Immature natural killer cell (primary cell): ENCODE measurements around the gene TUBGCP6. TPM values are rescaled to one million over a fixed set of nuclear protein-coding genes. Genes with fewer than 3 reads are reported as not detected.
A peak's percentile ranks its signal among the peaks of the same experiment; 100 is the strongest.

ENCODE experiments used
- DNase-seq, 3 donors: peaks; one replicate each; pipeline ENCODE4 v3.0.0; 2022; ENCODE audit warnings: mixed read lengths in 1 of 3
- H3K27ac Mint-ChIP-seq, 6 donors: one replicate each; pipeline ENCODE4 v1.8.0; 2020; ENCODE audit warnings: mixed read lengths in 6 of 6, mild to moderate bottlenecking in 5 of 6, inconsistent platforms in 4 of 6, moderate library complexity in 3 of 6
- H3K27me3 Mint-ChIP-seq, 3 donors: one replicate each; pipeline ENCODE4 v1.8.0; 2020 to 2021; ENCODE audit warnings: low read depth in 3 of 3, mild to moderate bottlenecking in 3 of 3, mixed read lengths in 3 of 3, moderate library complexity in 3 of 3, inconsistent platforms in 1 of 3
- H3K36me3 Mint-ChIP-seq, 3 donors: one replicate each; pipeline ENCODE4 v1.8.0; 2020; ENCODE audit warnings: mixed read lengths in 3 of 3, inconsistent platforms in 2 of 3, mild to moderate bottlenecking in 2 of 3
- H3K4me1 Mint-ChIP-seq, 2 donors: one replicate each; pipeline ENCODE4 v1.8.0; 2020; ENCODE audit warnings: inconsistent platforms in 2 of 2, mild to moderate bottlenecking in 2 of 2, mixed read lengths in 2 of 2, moderate library complexity in 1 of 2
- H3K4me3 Mint-ChIP-seq, 5 donors: one replicate each; pipeline ENCODE4 v1.8.0; 2020; ENCODE audit warnings: mild to moderate bottlenecking in 5 of 5, mixed read lengths in 5 of 5, inconsistent platforms in 3 of 5, moderate library complexity in 3 of 5
- H3K9me3 Mint-ChIP-seq, 6 donors: one replicate each; pipeline ENCODE4 v1.8.0; 2020; ENCODE audit warnings: mild to moderate bottlenecking in 6 of 6, mixed read lengths in 6 of 6, inconsistent platforms in 4 of 6, moderate library complexity in 3 of 6
- polyA plus RNA-seq, 3 donors: library from polyadenylated mRNA; unstranded; fragments of 300-500 nt; fragmentation: Illumina TruSeq; gene quantifications; one replicate each; pipeline ENCODE4 v1.2.3, GENCODE V29; 2021

TUBGCP6 gene
- polyA plus RNA-seq, 3 donors from 2014 or later = 5.2 to 18.0 (median 12.4) TPM

DNA sequence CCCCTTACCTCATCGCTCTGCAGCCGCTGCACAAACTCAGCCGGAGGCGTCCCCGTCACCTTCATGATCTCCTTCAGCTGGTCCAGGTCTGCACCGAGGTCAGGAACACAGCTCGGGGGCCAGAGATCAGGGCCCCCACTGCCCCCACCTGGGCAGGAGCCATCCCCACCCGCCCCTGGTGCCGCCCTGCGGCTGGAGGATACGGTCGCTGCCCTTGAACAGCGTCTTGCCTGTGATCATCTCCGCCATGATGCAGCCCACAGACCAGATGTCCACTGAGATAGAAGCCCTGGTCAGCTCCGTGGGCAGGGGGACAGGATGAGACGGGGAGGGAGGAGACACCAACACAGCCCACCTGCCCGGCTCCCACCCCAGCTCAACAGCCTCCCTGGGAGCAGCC lies 10.8 kb upstream of the TUBGCP6 start:
- Mint-ChIP-seq H3K36me3 (no peaks in the 10 kb centered on the region), H3K4me3 (no peak overlapping the region), H3K27ac (no peak overlapping the region), H3K27me3 (peaks cover 0 to 8% (median 2%) of the 10 kb centered on the region in 3 donors), H3K9me3 (no peaks in the 10 kb centered on the region), H3K4me1 (peaks cover 0 to 5% of the 10 kb centered on the region in 2 donors)
- no peak for DNase-seq

DNA sequence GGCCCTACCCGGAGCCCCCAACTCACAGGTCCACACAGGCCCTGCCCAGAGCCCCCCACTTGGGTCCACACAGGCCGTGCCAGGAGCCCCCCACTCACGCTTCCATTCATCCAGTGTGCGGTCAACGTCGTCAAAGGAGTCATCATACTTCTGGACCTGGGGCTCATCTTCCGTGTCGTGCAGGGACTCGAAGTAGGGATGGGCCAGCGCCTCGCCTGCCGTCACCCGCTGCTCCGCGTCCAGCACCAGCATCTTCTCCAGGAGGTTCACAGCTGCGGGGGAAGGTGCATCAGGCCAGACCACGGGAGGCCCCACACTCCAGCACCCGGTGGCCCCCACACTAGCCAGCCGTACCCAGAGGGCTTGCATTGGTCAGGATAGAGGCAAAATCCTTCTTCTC lies 10.3 kb upstream of the TUBGCP6 start:
- Mint-ChIP-seq H3K27ac (no peak overlapping the region), H3K36me3 (no peaks in the 10 kb centered on the region), H3K27me3 (peaks cover 0 to 9% (median 2%) of the 10 kb centered on the region in 3 donors), H3K4me3 (no peak overlapping the region), H3K4me1 (peaks cover 0 to 9% of the 10 kb centered on the region in 2 donors), H3K9me3 (no peaks in the 10 kb centered on the region)
- DNase-seq = no peak

DNA sequence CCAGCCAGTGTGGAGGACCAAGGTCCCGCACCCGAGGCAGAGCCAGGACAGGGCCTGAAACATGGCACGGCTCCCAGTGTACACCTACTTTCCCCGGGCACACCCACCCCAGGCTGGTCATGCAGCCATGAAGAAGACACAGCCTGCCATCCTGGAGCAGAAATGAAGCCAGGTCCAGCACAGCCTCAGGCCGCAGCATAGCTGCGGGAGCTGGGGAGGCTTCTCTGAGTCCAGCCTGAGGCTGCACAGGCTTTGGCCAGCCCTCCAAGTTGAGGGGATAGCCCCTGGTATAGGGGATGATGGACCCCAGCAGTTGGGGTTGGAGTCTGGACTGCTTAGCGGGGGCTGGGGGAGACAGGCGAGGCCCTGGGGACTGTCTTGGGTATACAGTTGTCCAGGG lies 9.1 kb upstream of the TUBGCP6 start:
- H3K36me3 Mint-ChIP-seq = no peaks in the 10 kb centered on the region

DNA sequence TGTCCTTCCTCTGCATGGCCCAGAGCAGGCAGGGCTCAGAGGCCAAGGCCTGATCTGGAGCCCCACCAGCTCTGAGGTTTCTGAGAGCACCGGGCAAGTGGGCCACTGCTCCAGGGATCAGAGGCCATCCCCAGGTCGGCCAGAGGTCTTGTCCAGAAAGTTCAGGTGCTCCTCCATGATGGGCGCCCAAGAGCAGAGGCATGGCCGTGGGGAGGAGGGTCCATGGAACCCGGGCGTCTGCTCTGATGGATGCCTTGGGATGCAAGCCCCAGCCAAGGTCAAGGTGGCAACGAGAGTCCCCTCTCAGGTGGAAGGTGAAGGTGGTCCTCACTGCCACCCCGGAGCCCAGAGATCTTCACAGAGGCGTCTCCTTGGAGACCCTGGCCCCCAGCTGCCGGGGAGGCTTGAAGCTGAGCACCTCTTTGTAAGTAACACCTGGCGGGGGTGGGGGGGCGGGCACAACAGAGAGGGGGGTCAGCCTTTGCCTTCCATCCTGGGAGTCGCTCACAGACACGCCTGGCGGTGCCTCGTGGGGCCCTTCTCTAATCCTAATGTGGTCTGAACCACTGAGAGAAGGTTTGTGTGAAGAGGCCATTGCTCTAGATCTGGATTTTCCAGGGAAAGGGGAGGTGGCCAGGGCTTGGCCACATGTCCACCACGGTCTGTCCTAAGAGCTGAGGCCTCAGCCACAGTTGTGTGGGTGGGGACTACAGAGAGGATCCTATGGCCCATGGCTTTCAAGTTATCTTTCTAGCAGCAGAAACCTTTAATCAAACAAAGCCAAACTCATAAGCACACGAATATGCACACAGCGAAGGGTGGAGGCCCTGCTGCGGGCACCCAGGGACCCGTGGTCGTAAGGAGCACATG lies 8.5 kb upstream of the TUBGCP6 start:
- Mint-ChIP-seq H3K27ac (peak overlapping the region in 1 of 6 donors; percentile 12), H3K36me3 (no peaks in the 10 kb centered on the region), H3K4me3 (no peak overlapping the region), H3K27me3 (peaks cover 0 to 9% (median 0%) of the 10 kb centered on the region in 3 donors), H3K4me1 (peaks cover 0 to 13% of the 10 kb centered on the region in 2 donors), H3K9me3 (no peaks in the 10 kb centered on the region)
- no peak for DNase-seq

More for the DNA sequence above, 9.1 kb upstream of the TUBGCP6 start:
- Mint-ChIP-seq H3K27ac (no peak overlapping the region), H3K4me1 (peaks cover 0 to 13% of the 10 kb centered on the region in 2 donors), H3K27me3 (peaks cover 0 to 9% (median under 1%) of the 10 kb centered on the region in 3 donors), H3K9me3 (no peaks in the 10 kb centered on the region), H3K4me3 (no peak overlapping the region)
- no peak for DNase-seq

DNA sequence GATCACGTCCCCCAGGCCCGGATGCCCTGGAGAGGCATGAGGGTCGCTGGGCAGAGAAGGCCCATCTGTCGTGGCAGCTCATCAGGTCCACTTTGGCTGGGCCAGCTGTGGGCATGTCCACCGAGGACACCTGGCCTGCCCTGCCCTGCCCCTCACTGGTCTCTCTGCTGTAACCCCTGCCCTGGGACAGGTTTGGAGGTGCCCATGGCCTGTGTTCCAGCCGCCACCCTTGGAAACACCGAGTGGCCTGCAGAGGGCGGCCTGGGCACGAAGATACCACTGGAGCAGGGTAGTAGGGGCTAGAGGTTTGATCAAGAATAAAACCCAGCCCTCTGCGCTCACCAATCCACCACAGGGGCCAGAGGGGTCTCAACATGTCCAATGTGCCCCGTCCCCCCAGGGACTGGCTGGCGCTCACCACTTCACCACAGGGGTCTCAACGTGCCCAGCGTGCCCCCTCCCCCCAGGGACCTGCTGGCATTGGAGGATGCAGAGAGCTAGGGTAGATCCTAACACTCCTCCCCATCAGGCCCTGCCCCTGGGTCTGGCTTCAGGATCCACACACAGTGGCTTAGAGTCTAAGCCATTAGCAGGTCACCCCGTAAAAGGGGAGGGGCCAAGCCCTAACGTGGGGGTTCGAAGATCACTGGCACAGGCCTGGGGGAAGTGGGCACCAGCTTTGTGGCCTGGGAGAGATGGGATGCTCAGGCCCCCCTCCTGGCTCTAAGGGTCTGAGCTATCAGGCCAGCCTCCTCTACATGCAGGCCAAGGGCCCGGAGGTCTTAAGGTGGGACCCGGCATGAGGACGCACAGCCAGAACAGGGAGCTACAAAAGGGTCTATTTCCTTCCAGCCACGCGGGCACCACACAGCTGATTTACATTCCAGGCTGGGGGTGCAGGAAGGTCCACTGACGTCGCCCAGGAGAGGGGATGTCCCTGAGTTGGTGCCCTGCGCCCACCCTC lies 7.5 kb upstream of the TUBGCP6 start:
- Mint-ChIP-seq H3K4me3 (peak overlapping the region; percentile 40 to 69 (median 60)), H3K4me1 (peaks cover 0 to 19% of the 10 kb centered on the region in 2 donors), H3K27me3 (peaks cover 1 to 9% (median 2%) of the 10 kb centered on the region in 3 donors), H3K27ac (peak overlapping the region in 4 of 6 donors; percentile 27 to 74 (median 49)), H3K9me3 (no peaks in the 10 kb centered on the region), H3K36me3 (no peaks in the 10 kb centered on the region)
- DNase-seq = peak; percentile 58 to 70 (median 65)

DNA sequence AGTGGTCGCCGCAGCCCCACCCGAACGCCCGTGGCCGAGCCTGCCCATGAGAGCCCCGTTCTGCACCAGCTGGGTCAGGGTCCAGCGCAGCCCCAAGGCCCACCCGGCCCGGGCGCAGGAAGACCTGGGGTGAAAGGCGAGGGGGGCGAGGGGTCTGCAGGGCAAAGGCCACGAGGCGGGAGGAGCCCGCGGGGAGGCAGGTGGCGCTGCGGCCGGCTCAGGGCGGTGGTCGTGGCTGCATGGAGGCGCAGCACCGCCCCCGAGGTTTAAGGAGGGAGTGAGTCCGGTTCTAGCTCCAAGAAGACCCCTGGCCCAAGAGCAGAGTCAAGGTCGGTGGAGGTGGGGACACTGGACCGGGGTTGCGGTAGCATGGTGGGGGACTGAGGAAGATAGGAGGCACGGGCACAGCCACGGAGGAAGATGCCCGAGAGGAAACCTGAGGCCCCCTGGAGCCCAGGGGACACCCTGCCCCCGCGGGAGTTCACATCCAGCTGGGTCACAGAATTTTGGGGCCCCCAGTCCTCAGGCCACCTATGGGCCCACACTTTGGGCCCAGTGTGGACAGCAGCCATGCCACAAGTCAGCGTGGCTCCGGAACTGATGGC lies 6.8 kb upstream of the TUBGCP6 start:
- Mint-ChIP-seq H3K36me3 (no peaks in the 10 kb centered on the region), H3K27me3 (peaks cover 2 to 9% (median 2%) of the 10 kb centered on the region in 3 donors), H3K4me3 (peak overlapping the region; percentile 40 to 69 (median 58)), H3K27ac (peak overlapping the region in 3 of 6 donors; percentile 27 to 74 (median 69)), H3K4me1 (peaks cover 0 to 23% of the 10 kb centered on the region in 2 donors), H3K9me3 (no peaks in the 10 kb centered on the region)
- DNase-seq = no peak

DNA sequence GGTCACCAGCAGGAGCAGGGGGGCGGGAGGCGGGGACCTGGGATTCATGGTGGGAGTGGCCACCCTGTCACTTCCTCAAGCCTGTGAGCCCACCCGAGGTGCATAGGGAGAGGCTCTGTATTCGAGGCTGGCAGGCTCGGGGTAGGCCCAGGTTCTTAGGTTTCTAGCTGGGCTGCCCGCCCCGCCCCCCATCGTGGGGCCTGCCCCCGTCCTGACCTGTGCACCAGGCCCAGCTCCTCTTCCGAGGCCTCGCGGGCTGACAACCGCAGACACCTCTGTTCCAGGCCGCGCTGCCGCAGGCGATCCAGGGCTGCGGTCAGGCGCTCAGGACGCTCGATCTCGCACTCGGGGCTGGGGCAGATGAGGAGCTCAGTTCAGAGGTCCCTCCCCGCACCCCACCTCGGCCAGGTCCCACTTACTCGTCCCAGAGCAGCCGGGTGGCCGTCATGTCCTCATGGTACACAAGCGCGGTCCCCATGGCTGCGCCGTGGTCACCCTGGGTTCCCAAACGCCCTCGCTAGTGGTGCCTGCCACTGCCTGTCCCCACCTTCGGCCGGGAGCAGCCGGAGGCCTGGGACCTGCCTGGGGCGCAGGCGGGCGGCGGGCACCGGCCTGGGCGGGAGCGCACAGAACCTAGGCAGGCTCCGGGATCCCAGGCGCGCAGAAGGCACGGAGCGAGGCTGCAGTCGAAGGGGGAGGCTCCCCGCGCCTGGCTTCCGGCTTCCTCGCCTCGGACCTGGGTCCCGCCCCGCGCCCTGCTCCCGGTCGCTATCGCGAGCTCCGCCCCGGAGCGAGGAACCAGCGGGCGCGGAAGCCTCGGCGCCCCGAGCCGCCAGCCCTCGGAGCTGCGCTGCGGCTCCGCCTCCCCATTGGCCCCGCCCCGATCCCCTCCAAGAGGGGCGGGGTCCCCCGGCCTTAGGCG lies 6.0 kb upstream of the TUBGCP6 start, which contains the start of gene HDAC10:
Gene HDAC10, minus strand, starts transcription at position 711 of the 922 bp plus-strand sequence. Its CDS starts 233 bp downstream, at position 478.
- H3K36me3 Mint-ChIP-seq = no peaks in the 10 kb centered on the region
- H3K4me1 Mint-ChIP-seq = peaks cover 0 to 28% of the 10 kb centered on the region in 2 donors
- H3K4me3 Mint-ChIP-seq = peak within 1 kb of the TSS; percentile 81 to 87 (median 83)
- peak within 1 kb of the TSS; percentile 44 to 84 (median 77) for H3K27ac Mint-ChIP-seq
- DNase-seq = peak; percentile 67 to 73 (median 72)
- peaks cover 2 to 9% (median 2%) of the 10 kb centered on the region in 3 donors for H3K27me3 Mint-ChIP-seq
- H3K9me3 Mint-ChIP-seq = no peaks in the 10 kb centered on the region

DNA sequence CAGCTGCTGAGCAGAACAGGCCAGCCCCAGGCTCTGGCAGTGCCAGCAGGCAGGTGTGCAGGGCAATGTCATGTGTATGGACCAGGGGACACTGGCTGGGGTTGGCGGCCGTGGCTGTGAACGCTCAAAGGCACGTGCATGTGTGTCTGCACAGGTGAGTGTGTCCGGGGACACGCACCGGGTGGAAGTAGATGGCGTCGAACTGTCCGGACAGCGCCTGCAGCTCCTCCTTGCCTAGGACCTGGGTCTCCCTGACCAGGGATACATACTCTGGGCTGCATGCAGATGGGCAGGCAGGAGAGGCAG lies 5.4 kb upstream of the TUBGCP6 start:
- Mint-ChIP-seq H3K27me3 (peaks cover 2 to 7% (median 2%) of the 10 kb centered on the region in 3 donors), H3K36me3 (no peaks in the 10 kb centered on the region), H3K4me3 (peak overlapping the region; percentile 81 to 87 (median 83)), H3K27ac (peak overlapping the region in 5 of 6 donors; percentile 44 to 84 (median 67)), H3K9me3 (no peaks in the 10 kb centered on the region), H3K4me1 (peaks cover under 1 to 28% of the 10 kb centered on the region in 2 donors)
- DNase-seq = no peak

DNA sequence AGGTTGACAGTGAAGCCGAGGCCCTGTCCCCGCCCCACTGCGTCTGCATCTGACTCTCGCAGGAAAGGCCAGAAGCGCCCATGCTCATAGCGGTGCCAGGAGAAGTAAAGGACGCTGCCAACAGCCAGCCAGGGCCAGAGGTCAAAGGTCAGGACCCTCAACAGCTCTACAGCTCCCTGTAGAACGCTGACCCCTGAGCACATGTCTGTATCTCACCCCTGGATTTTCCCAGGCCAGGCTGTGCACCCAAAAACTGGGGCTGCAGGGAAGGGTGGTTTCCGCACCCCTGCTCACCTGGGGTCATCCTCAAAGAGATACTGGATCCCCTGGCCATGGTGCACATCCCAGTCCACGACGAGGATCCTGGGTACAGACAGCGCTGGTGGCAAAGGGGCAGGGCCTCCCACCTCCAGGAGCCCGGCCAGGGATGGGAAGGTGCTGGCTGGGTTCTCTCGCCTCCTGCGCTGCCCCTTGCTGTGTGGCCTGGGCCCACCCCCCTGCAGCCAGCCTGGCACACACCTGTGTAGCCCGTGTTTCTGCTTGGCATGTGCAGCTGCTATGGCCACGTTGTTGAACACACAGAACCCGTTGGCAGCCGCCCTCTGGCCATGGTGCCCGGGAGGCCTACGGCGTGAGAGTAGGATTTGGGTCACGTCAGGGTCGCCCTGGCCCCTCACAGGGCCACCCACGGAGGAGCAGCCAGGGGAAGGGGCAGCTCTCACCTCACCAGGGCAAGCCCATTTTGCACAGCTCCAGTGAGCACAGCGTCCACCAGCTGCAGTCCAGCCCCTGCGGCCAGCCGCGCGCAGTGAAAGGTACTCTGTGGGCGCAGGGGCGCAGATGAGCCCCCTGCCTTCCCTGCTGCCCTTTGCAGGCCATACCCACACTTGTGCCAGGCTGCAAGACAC lies 4.8 kb upstream of the TUBGCP6 start:
- H3K27me3 Mint-ChIP-seq = peaks cover 5 to 11% (median 6%) of the 10 kb centered on the region in 3 donors
- no peaks in the 10 kb centered on the region for H3K9me3 Mint-ChIP-seq

DNA sequence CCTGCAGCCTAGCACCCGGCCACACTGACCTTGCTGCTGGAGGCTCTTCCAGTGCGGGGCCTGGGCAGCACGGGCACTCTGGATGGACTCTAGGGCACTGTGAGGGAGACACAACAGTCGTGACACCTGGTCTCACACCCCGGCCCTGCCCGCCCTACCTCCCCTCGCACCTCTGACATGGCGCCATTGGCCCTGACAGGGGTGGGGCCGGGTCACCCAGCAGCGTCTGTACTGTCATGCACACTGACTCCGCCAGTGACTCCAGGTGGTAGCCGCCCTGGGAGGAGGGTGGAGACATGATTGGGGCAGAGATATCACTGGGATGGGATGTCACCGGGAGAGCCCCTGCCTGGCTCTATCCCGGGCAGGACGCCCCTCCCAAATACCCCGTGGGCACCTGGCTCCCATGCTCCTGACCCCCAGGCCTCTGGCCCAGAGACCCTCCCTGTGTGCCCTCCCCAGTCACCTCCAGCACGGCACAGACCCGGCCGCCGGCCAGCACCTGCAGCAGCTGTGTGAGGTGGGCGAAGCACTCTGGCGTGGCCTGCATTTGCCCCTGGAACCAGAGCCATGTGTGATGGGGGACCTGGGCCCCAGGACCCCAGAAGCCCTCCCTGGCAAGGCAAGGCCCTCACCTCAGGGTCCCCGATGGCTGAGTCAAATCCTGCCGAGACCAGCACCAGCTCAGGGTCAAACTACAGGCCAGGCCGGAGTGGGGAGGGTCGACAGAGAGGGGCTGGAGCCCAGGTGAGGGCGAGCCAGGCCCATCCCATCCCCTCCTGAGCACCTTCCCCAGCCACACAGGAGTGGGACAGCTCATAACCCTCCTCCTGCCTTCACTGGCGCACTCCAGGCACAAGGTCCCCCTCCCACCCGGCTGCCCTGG lies 3.6 kb upstream of the TUBGCP6 start:
- DNase-seq = no peak
- Mint-ChIP-seq H3K27ac (peak overlapping the region in 2 of 6 donors; percentile 70 to 92), H3K9me3 (no peaks in the 10 kb centered on the region), H3K4me3 (peak overlapping the region in 4 of 5 donors; percentile 15 to 46 (median 24)), H3K27me3 (peaks cover 5 to 13% (median 9%) of the 10 kb centered on the region in 3 donors), H3K4me1 (peaks cover 16 to 41% of the 10 kb centered on the region in 2 donors), H3K36me3 (peaks cover 0 to 3% (median 3%) of the 10 kb centered on the region in 3 donors)

More for the DNA sequence above, 4.8 kb upstream of the TUBGCP6 start:
- Mint-ChIP-seq H3K4me1 (peaks cover 6 to 31% of the 10 kb centered on the region in 2 donors), H3K4me3 (peak overlapping the region in 4 of 5 donors; percentile 81 to 87 (median 84)), H3K36me3 (peaks cover 0 to 3% (median 3%) of the 10 kb centered on the region in 3 donors), H3K27ac (peak overlapping the region in 3 of 6 donors; percentile 44 to 67 (median 55))
- DNase-seq = no peak

DNA sequence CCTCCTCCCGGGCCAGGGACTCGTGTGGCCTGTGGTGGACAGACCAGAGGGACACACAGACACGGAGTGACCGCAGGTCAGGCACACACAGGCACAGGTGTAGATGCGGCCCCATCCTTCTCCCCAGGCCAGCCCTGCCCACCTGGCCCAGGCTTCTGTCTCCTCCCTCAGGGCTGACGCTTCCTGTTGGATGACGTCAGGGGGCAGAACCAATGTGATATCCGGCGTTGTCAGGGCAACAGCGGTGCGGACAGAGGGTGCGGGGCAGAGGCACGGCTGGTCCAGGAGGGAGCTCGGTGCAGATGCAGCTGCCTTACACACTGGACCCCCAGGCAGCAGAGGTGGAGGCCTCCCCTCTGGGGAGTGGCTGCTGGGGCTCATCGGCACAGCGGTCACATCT lies 2.9 kb upstream of the TUBGCP6 start:
- Mint-ChIP-seq H3K4me3 (peak overlapping the region; percentile 15 to 49 (median 42)), H3K27ac (peak overlapping the region; percentile 11 to 92 (median 42)), H3K27me3 (peaks cover 5 to 13% (median 9%) of the 10 kb centered on the region in 3 donors), H3K9me3 (no peaks in the 10 kb centered on the region), H3K4me1 (peaks cover 20 to 48% of the 10 kb centered on the region in 2 donors), H3K36me3 (peaks cover 0 to 3% (median 3%) of the 10 kb centered on the region in 3 donors)
- DNase-seq = peak in 1 of 3 donors; percentile 74
